ENCODE measurements around the gene AKAP6. TPM values are rescaled to one million over a fixed set of nuclear protein-coding genes. Genes with fewer than 3 reads are reported as not detected.

The AKAP6 gene
- total RNA-seq, 1 experiment from 2014 or later: 1.9 TPM

DNA sequence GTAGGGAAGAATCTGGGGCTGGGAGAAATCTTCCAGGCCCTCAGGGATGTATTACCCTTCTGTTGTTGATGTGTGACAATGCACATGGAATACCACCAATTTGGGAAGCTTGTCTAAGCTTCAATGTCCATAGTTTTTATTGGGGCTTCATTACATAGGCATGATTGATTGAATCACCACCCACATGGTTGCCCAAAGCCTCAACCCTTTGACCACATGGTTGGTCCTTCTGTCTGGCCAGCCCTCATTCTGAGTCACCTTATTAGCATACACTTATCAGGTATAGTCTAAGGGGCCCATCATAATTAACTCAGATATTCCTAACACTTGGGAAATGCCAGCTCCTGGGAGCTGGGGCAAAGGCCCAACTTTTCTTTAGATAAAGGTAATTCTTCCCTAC lies 93.3 kb downstream of the AKAP6 start:
- Histone ChIP-seq H3K27ac (ENCODE audit: low read depth, low read length) (no peak overlapping the region), H3K9ac (ENCODE audit: low read length) (no peak overlapping the region), H3K4me2 (ENCODE audit: low read length) (no peak overlapping the region), H3K4me1 (ENCODE audit: control insufficient read depth in 1 of 2, insufficient read depth in 2 of 2, low read length in 2 of 2) (peaks cover 14 to 16% of the 10 kb centered on the region in 2 experiments), H4K20me1 (ENCODE audit: insufficient read depth) (no peaks in the 10 kb centered on the region), H3K4me3 (replicated peaks in 1 of 2; ENCODE audit: low read depth in 1 of 2, low read length in 2 of 2) (no peak overlapping the region), H3K9me3 (ENCODE audit: control insufficient read depth in 1 of 2, insufficient read depth in 1 of 2, low read depth in 1 of 2, low read length in 2 of 2) (peaks cover 3 to 11% of the 10 kb centered on the region in 2 experiments; a peak in 3 of 4 replicates), H3K36me3 (ENCODE audit: control insufficient read depth in 1 of 2, insufficient read depth in 2 of 2, low read length in 2 of 2) (no peaks in the 10 kb centered on the region), H3K9me2 (ENCODE audit: insufficient read depth) (no peaks in the 10 kb centered on the region), H3K27me3 (ENCODE audit: insufficient read depth, low read length) (no peaks in the 10 kb centered on the region), H3K79me2 (ENCODE audit: insufficient read depth, low read length) (no peaks in the 10 kb centered on the region), H2AFZ (ENCODE audit: low read depth, low read length, poor library complexity, severe bottlenecking) (no peak overlapping the region)
- ATAC-seq (no peak), DNase-seq (ENCODE audit: low read depth, low spot score) (no peak)
- RAD21 ChIA-PET (ENCODE audit: low non-redundant PET in 1 of 2, low total read pairs in 2 of 2, uncharacterized antibody in 2 of 2, unreplicated experiment in 2 of 2): no interaction called here
- POLR2A ChIA-PET: no interaction called here
- intact Hi-C loops (cut with micrococcal nuclease): no loop called here
- TF ChIP-seq EZH2 (IDR thresholded peaks at IDR 0.05): no peak
- no peak for TF ChIP-seq JUND (IDR thresholded peaks at IDR 0.05)
- BruUV-seq (replicated peaks): no TSS peak
- CTCF ChIA-PET: no interaction called here

DNA sequence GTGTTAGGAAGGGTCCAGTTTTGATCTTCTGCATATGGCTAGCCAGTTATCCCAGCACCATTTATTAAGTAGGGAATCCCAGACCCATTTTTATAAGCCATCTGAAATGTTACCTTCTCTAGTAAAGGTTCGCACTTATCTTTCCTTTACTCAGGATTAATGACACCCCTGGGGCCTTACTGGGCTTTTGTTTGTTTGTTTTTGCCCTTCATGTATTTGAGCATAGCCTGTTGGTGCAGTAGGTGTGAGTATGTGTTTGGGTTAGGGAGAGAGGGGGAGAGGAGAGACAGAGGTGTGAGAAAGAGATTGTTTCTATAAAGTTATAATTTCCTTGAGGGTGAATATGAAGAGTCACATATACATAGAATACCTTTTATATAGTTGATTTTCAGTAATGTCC lies 96.9 kb downstream of the AKAP6 start:
- CTCF ChIA-PET: no interaction called here
- Histone ChIP-seq H4K20me1 (ENCODE audit: insufficient read depth) (no peaks in the 10 kb centered on the region), H3K79me2 (ENCODE audit: insufficient read depth, low read length) (no peaks in the 10 kb centered on the region), H2AFZ (ENCODE audit: low read depth, low read length, poor library complexity, severe bottlenecking) (no peak overlapping the region), H3K4me1 (ENCODE audit: control insufficient read depth in 1 of 2, insufficient read depth in 2 of 2, low read length in 2 of 2) (no peaks in the 10 kb centered on the region), H3K36me3 (ENCODE audit: control insufficient read depth in 1 of 2, insufficient read depth in 2 of 2, low read length in 2 of 2) (no peaks in the 10 kb centered on the region), H3K4me2 (ENCODE audit: low read length) (no peak overlapping the region), H3K9me3 (ENCODE audit: control insufficient read depth in 1 of 2, insufficient read depth in 1 of 2, low read depth in 1 of 2, low read length in 2 of 2) (peaks cover 3 to 11% of the 10 kb centered on the region in 2 experiments; a peak in 3 of 4 replicates), H3K27ac (ENCODE audit: low read depth, low read length) (no peak overlapping the region), H3K4me3 (replicated peaks in 1 of 2; ENCODE audit: low read depth in 1 of 2, low read length in 2 of 2) (no peak overlapping the region), H3K9me2 (ENCODE audit: insufficient read depth) (no peaks in the 10 kb centered on the region), H3K9ac (ENCODE audit: low read length) (no peak overlapping the region), H3K27me3 (ENCODE audit: insufficient read depth, low read length) (no peaks in the 10 kb centered on the region)
- POLR2A ChIA-PET: no interaction called here
- intact Hi-C loops (cut with micrococcal nuclease): no loop called here
- no TSS peak for BruUV-seq (replicated peaks)
- RAD21 ChIA-PET (ENCODE audit: low non-redundant PET in 1 of 2, low total read pairs in 2 of 2, uncharacterized antibody in 2 of 2, unreplicated experiment in 2 of 2): no interaction called here
- no peak for TF ChIP-seq ZFX (IDR thresholded peaks at IDR 0.05)
- DNase-seq (ENCODE audit: low read depth, low spot score) (no peak), ATAC-seq (no peak)
